Stimulated activated CD8-positive, alpha-beta memory T cell treated with anti-CD3 and anti-CD28 coated beads, Interleukin-2, amount 100 ng/mL, for 48 hours (primary cell): ENCODE results near the gene MRNIP.

ENCODE experiments used
- DNase-seq, 2 donors: peaks; one replicate each; pipeline ENCODE4 v3.0.0-alpha.2; 2020; ENCODE audit warnings: low read depth in 2 of 2

Gene MRNIP

DNA sequence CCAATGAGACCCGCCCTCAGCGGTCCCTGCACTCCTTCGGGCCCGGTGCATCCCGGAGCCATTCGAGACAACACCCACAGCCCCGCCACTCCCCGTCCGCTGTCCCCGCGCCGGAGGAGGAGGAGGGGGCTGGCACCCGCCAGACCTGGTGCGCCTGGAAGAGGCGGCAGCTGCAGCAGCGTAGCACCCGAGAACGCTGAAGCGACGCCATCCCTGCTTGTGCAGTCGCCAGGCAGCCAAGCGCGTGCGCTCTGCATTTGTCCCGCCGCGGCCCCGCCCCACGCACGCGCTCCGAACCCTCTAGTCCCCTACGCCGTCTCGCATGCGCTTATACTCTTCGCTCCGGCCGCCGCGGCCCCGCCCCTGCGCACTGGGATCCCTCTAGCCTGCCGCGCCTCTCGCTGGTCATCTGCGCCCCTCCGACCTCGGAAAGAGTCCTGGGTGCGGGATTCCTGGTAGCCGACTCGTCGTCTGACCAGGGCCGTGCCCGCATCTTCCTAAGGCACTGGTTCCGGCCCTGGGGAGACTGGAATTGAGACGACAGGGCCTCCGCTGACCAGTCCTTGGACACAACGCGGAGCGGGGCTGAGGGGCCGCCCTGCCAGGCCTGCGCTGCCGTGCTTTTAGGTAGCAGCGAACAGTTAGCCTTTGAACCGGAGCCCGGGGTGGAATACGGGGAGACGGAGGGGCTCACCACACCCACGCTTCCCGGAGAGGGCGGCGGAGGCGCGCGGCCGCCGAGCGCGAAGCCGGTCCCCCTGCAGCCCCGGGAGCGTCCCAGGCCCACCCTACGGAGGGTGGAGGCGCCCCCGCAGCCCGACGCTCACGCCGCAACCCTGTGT, at the start of gene MRNIP:
MRNIP (minus strand) TSS at position 232 of the 842 bp plus-strand sequence; CDS start at position 211, 21 bp downstream.
- DNase-seq = peak; percentile 92 to 94

DNA sequence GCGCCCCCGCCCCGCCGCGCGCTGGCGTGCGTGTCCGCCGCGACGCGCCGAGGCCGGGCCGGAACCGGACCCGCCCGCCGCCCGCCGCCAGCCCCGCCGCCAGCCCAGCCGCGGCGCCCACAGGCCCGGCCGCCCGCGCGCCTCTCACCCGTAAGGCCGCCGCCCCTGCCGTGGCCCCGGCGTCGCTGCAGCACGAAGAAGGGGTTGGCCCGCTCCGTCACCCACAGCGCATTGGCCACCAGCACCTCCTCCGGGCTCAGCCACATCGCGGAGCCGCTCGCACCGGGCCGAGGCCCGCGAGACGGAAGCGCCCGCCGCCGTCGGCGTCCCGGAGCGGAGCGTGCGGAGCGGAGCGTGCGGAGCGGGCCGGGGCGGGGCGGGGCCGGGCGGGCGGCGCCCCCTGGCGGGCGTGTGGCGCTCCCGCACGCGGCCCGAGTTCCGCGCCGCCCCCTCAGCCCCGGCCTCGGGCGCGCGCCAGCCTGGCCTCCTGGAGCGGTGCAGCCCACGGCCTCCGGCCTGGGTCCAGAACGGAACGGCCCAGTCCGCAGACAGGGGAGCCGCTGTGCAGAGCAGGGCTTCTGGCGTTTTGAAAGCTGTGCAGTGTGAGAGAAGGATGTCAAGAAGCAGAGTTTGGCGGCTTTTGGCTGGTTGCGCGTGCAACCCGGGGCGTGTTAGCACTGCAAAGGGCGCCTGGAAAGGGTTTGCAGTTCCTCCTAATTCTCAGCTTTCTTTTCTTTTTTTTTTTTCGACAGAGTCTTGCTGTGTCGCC, 49.1 kb upstream of the MRNIP start, which contains the start of gene TBC1D9B:
TBC1D9B (minus strand) TSS at position 342 of the 769 bp plus-strand sequence; CDS start at position 266, 76 bp downstream.
- peak; percentile 43 to 55 for DNase-seq

DNA sequence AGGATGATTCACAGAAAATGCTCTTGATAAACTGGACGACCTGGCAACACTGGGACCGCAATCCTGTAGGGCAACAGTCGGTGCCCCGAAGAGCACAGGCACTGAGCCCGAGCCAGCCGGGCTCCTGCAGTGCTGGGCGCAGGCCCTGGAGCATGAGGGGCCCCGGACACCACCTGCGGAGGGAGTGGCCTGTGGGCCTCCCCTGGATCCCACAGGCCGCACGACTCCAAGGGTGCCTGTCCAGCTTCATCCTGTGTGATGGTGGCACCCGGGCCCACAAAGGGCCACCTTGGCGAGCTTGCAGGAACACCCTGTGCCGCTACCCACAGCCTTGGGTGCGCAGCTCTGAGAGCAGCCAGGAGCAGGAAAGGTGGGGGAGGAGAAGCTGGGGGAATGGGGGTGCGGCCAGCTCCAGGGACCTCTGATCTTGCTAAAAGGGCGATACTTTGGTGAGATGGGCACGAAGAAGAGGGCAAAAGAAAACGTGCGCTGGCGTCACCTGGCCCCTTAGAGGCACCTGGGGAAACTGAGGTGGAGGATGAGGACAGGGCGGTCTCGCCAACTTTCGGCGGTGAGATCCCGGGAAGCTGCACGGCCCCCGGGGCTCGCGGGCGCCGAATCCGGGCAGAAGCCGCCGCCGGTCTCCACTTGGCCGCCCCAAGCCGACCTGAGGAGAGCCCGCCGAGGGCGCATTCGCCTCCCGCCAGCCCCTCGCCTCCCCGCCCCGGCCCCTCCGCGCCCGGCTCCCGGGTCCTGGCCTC, 48.4 kb upstream of the MRNIP start:
- peak in 1 of 2 donors; percentile 13 for DNase-seq

DNA sequence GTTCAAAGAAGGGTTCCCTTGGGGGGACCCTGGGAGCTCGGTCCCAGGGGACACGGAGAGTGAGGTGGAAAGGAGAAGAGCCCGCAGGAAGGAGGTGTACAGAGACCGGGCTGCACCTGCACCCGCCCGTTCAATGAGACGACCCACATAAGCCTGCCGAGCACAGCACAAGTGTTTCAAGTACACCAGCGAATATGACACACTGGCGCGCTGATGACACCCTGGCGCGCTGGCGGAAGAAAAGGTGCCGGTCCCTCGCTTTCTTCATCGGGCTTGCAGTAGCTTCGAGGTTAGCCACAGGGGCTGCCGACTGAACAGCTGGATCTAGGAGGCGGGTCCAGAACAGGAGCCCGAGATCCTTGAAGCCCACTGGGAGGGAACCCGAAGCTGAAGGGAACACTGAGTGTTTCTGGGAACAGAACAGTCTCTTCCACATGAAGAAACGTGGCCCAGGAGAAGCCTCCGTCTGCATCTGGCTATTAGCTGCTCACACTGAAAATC, 47.7 kb upstream of the MRNIP start:
- no peak for DNase-seq

- no peak for DNase-seq
Measured at GRCh38 chr5:179905161-179905560, 46.5 kb upstream of the MRNIP start.

GRCh38 chr5:179904463-179905160, 46.0 kb upstream of the MRNIP start:
- DNase-seq = no peak

DNA sequence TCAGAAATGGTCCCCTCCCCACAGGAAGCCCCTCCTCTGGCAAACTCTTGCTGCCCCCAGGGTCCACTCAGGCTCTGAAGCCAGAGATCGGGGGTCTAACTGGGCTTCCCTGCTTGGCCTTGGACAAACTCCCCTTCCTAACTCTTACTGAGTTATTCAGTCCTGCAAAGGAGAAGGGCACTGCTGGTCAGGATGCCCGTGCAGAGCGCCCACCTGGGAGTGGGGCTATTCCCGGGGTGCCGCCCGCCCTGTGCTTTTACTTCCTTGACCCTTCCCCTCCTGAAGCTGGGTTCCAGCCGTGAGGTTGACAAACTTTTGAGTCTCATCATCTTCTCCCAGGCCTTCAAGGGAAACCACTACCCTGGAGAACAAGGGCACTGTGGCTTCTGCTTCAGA, 44.1 kb upstream of the MRNIP start:
- DNase-seq = no peak

DNA sequence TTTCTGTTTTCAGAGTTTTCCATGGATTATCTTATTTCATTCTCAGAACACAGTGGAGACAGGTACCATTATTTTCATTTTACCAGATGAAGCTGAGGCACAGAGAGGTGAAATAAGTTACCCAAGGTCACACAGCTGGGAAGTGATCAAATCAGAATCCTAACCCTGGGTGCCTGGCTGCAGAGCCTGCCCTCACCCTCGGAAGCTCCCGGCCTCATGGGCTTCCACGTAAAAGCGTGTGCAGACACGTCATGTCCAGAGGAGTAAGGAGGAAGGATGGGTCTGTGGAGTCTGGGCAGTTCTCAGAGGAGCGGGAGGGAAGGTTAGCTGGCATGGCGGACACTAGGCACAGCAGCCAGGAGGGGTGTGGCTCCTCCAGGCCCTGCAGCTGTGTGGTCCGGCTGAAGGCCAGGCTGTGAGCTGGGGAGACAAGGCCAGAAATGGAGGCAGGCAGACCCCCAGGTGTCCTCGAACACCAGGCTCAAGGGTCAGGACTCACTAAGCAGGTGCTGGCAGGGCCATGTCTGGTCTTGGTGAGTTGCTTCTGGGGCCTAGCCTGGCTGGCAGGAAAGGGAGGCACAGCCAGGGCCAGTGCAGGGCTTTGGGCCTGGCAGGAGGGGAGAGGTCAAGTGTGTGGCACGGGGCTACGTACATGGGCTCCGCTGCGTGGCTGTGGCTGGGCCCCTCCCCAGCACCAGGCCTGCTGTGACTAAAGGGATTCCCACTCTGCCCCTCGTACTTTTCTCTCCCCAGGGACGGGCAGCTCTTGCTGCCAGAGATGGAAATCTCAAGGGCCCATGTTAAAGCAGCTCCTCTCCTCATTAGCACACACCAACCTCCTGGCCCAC, 43.5 kb upstream of the MRNIP start:
- DNase-seq = no peak

- DNase-seq = no peak
Measured at GRCh38 chr5:179901462-179901861, 42.8 kb upstream of the MRNIP start.

- DNase-seq = no peak
Measured at GRCh38 chr5:179900711-179901110, 42.1 kb upstream of the MRNIP start.

GRCh38 chr5:179900206-179900605, 41.6 kb upstream of the MRNIP start:
- no peak for DNase-seq

DNA sequence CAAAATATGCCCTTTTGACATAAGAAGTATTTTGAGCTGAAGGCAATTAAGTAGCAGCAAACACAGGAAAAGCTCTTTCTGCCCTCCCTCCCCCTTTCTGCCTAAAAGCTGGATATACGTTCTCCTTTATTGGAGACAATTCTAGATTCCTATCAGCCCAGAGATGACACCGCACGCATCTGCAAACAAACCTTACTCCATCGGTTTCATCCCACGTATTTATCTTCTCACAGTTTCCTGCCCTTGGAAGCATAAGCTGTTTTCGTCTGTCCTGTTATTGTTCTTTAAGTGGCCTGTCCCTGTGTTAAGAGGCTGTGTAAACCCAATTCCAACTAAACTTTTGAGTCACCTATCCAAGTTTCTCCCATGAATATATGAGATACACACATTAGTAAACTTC, 37.2 kb upstream of the MRNIP start:
- no peak for DNase-seq

GRCh38 chr5:179893958-179894895, 35.6 kb upstream of the MRNIP start:
- no peak for DNase-seq

DNA sequence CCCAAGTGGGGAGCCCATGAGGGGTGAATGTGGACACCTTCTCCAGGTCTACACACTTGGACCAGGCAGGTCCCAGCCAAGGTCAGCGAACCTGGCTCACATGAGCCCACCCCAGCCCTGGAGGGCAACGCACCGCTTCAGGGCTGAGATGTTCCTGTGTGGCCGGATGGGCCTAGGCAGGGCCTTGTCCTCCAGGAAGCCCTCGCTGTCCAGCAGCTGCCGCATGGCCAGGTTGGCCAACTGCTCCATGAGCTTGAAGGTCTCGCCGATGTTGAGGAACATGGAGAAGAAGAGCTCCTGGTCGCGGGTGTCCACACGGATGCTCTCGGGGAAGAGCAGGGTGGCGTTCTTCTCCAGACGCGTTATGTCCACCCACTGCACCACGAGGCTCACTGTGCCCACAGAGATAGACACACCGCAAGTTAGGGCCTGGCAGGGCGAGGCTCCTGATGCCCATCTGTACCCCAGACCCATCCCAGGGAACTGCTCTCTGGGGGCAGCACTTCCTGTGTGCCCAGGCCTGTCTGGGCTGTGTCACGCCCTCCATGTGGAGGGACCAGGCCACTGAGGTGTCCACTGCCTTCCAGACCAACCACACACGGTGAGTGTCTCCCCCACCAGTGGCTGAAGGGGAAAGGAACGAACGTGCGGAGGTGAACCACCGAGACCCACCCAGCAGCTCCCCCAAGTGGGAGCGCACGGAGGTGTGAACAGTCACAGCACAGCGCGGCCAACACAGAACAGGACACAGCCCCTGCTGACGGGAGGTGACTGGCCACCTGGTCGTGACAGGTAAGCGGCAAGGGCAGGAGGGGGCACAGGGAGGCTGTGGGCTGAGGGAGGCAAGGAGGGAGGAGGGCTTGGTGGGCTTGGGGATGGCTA, 34.7 kb upstream of the MRNIP start:
- no peak for DNase-seq

DNA sequence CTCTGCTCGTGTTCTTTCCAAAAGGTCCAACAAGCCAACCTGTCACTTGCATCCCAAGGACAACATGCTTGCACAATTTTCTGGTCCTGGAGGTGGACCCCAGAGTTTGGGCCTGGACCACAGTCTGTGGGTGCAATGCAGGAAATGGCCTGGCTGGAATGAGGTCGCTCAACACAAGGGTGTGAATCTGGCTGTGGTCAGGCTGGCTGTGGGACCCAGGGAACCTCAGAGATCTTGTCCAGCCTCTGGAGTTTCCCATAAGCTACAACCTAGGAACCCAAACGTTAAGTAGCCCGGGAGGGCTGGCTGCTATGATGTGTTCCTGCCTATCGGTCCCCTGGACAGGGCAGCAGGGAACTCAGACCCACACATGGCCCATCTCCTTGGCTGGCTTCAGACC, 33.6 kb upstream of the MRNIP start:
- DNase-seq = no peak

GRCh38 chr5:179890751-179891682, 32.4 kb upstream of the MRNIP start:
- DNase-seq = no peak

- no peak for DNase-seq
Measured at GRCh38 chr5:179889885-179890284, 31.3 kb upstream of the MRNIP start.
